ENCODE measurements around the gene MTFMT.
"Not testable (repeated sequence)": the region's sequence is repeated elsewhere in the genome, so short reads cannot be mapped to it uniquely, and the experiment has no call there.

The MTFMT gene

DNA sequence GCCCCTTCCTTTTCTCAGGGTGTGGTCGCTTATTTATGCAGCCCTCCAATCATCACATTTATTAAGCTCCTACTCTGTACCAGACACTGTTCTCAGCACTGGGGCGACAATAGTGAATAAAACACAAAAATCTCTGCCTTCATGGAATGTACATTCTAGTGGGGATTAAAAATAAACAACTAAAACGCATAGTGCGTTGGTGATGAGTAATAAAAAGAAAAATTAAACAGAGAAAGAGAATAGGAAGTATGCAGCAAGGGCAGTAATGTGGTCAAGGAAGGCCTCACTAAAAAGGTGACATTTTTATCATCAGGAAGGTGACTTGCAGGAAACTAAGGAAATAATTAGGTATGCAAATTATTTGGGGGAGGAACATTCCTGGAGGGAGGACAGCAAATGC lies 20.8 kb upstream of the MTFMT start:
- H3K27ac ChIP-seq, result no peak overlapping the region
- TF ChIP-seq, protein P1, sequence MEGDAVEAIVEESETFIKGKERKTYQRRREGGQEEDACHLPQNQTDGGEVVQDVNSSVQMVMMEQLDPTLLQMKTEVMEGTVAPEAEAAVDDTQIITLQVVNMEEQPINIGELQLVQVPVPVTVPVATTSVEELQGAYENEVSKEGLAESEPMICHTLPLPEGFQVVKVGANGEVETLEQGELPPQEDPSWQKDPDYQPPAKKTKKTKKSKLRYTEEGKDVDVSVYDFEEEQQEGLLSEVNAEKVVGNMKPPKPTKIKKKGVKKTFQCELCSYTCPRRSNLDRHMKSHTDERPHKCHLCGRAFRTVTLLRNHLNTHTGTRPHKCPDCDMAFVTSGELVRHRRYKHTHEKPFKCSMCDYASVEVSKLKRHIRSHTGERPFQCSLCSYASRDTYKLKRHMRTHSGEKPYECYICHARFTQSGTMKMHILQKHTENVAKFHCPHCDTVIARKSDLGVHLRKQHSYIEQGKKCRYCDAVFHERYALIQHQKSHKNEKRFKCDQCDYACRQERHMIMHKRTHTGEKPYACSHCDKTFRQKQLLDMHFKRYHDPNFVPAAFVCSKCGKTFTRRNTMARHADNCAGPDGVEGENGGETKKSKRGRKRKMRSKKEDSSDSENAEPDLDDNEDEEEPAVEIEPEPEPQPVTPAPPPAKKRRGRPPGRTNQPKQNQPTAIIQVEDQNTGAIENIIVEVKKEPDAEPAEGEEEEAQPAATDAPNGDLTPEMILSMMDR (conservative IDR thresholded peaks at IDR 0.05; ENCODE audit: low read depth), result no peak
- CTCF ChIA-PET, result no interaction called here
- POLR2A ChIA-PET (ENCODE audit: low non-redundant PET), result no interaction called here
- DNase-seq (ENCODE audit: low spot score), result no peak

DNA sequence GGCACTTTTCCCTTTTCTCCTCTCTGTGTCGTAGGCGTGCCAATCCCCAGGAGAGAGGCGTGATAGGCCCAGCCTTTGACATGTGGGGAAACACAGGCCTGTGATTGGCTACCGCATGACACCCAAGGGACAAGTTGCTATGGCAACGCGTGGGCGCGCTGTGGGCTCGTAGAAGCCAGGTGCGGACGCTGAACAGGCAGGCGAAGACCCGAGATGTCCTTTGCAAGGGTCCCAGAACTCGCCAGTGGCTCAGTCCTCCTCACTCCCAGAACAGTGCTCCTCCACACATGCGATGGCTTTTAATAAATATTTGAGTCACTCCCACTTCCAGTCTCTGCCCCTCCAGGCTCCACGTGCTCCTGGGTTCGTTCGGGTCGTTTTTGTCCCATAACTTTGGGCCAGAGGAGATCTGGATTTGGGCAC lies 20.0 kb upstream of the MTFMT start:
- DNase-seq (ENCODE audit: low spot score), result peak; percentile 100
- H3K27ac ChIP-seq, result no peak overlapping the region
- POLR2A ChIA-PET (ENCODE audit: low non-redundant PET), result no interaction called here
- TF ChIP-seq, protein P1 (conservative IDR thresholded peaks at IDR 0.05; ENCODE audit: low read depth), result no peak
- CTCF ChIA-PET, result interaction anchor here (0.7 kb wide), 1 partner anchor 224 kb away, joined by 5 read pairs; no protein-coding TSS in a partner anchor

DNA sequence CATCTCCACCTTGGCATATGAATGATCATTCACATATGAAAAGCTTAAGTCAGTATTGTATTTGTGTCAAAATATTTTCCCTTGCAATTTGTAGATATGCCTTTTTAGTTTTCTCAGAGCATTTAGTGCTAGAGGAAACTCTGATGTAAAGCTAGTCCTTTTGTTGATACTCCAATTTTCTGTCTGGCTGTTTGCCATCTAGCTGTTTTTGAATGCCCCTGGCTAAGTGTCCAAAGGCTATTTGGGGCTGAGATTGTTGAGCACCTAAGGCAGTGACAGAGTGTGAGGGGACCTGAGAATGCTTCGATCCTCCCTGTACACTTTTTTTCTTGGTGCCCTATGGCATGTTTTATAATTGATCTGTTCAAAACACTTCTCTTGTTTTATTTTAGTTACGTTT lies 18.8 kb upstream of the MTFMT start:
- TF ChIP-seq, protein P1 (conservative IDR thresholded peaks at IDR 0.05; ENCODE audit: low read depth), result no peak
- H3K27ac ChIP-seq, result no peak overlapping the region
- POLR2A ChIA-PET (ENCODE audit: low non-redundant PET), result interaction anchor here (0.7 kb wide), 1 partner anchor 155 kb away, joined by 7 read pairs; no protein-coding TSS in a partner anchor
- DNase-seq (ENCODE audit: low spot score), result no peak
- CTCF ChIA-PET, result no interaction called here

DNA sequence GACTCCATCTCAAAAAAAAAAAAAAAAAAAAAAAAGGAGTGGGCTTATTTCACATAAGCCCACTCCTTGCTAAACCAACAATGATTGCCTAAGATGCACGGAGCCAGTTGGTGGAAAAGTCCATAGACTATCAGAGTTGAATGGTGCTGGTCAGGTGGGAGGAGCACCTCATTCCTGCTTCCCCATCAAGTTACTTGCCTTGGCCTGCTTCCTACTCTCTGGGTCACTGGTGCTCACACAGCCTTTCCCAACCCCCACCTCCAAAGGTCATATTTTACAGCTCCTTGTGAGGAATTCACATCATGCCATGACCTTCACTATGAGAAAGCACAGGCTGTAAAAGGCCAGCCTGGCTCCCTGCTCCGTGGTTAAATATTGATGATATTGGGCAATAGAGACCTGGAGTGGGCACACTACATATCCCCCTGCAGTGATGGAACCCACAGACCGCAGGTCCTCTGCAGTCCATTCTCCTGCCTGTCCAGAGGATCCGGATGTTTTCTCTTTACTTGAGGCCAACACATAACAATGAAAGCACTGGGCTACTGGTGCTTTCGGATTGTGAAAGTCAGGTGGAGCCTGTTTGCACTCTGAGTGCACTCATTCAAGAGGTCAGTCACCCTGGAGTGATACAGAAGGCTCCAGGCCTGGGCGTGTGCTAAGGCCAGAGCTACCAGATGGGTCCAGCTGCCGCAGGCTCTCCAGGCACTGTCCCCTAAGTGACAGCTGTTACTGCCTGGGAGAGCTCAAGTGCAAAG lies 15.5 kb upstream of the MTFMT start, which contains the start of gene SLC51B:
Gene SLC51B, plus strand, starts transcription at position 664 of the 758 bp plus-strand sequence. CDS start 4,618 bp downstream, outside the sequence.
- ChIA-PET POLR2A (ENCODE audit: low non-redundant PET) (no interaction called here), CTCF (interaction anchor here (0.6 kb wide), 1 partner anchor 58 kb away, joined by 4 read pairs; no protein-coding TSS in a partner anchor)
- TF ChIP-seq, protein P1 (conservative IDR thresholded peaks at IDR 0.05; ENCODE audit: low read depth), result no peak
- no peak for DNase-seq (ENCODE audit: low spot score)
- no peak within 1 kb of the TSS for H3K27ac ChIP-seq

DNA sequence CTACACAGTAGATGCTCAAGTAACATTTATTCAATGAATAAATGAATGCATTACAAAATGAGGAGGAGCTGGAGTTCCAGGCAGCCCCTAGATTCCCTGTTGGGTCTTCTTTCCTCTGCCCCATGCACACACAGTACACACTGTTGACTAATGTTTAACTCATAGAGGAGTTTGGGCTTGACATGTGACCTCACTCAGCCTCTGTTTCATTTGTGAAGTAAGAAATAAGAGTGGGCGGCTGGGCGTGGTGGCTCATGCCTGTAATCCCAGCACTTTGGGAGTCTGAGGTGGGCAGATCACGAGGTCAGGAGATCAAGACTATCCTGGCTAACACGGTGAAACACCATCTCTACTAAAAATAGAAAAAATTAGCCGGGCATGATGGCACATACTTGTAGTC lies 14.8 kb upstream of the MTFMT start:
- DNase-seq (ENCODE audit: low spot score), result peak; percentile 62
- POLR2A ChIA-PET (ENCODE audit: low non-redundant PET); H3K27ac ChIP-seq: not testable (repeated sequence)
- CTCF ChIA-PET, result interaction anchor here (0.8 kb wide), 1 partner anchor 10 kb away, joined by 5 read pairs; no protein-coding TSS in a partner anchor

DNA sequence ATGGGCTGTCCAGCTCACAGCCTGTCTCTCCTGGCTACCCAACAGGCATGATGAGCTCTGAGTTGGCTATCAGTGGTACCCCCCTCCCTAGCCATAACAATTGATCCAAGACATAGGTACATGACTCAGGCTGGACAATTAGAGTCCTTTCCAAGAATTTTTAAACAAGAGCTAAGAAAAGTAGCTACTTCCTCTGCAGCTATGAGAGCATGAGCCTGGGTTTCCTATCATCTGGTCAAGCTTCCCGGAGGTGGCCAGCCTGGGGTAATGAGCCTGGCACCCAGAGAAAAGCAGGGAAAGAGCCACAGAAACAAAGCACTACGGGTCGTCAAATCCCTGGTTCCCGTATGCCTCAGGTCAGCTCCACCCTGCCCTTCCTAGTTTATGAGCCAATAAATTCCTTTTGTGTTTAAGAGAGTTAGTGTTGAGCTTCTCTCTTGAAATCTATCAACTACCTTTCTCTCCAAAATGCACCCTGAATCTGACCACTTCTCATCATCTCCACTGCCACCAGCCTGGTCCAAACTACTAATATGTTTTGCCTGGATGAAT lies 13.4 kb upstream of the MTFMT start:
- ChIA-PET POLR2A (ENCODE audit: low non-redundant PET) (no interaction called here), CTCF (no interaction called here)
- TF ChIP-seq, protein P1 (conservative IDR thresholded peaks at IDR 0.05; ENCODE audit: low read depth), result no peak
- no peak overlapping the region for H3K27ac ChIP-seq
- no peak for DNase-seq (ENCODE audit: low spot score)

DNA sequence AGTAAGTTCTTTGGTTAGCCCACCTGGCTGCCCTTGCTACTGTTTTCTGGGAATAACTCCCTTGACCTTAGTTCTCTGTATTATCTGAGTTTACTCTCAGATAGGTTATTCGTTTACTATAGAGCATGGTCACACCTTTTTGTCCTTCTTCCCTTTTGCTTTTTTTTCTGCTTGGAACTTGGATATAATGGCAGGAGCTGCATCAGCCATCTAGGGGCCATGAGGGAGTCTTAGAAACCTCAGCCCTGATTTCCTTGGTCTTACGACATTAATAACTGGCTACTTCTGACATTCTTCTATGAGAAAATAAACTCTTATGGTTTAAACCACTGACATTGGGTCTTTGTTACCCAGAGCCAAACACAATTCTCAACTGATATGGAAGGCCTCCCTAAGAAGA lies 12.3 kb upstream of the MTFMT start:
- no peak overlapping the region for H3K27ac ChIP-seq
- TF ChIP-seq, protein P1 (conservative IDR thresholded peaks at IDR 0.05; ENCODE audit: low read depth), result no peak
- ChIA-PET CTCF (no interaction called here), POLR2A (ENCODE audit: low non-redundant PET) (interaction anchor here (0.6 kb wide), 1 partner anchor 1275 kb away, joined by 3 read pairs; no protein-coding TSS in a partner anchor)
- DNase-seq (ENCODE audit: low spot score), result no peak
